CD4-positive, alpha-beta T cell treated with Interleukin-17A for 4 hours (primary cell): ENCODE measurements around the gene ADM2.

Experiments
- DNase-seq: peaks from one replicate; pipeline ENCODE4 v3.0.0-alpha.2; 2020; ENCODE audit warnings: mixed read lengths

Gene ADM2

DNA sequence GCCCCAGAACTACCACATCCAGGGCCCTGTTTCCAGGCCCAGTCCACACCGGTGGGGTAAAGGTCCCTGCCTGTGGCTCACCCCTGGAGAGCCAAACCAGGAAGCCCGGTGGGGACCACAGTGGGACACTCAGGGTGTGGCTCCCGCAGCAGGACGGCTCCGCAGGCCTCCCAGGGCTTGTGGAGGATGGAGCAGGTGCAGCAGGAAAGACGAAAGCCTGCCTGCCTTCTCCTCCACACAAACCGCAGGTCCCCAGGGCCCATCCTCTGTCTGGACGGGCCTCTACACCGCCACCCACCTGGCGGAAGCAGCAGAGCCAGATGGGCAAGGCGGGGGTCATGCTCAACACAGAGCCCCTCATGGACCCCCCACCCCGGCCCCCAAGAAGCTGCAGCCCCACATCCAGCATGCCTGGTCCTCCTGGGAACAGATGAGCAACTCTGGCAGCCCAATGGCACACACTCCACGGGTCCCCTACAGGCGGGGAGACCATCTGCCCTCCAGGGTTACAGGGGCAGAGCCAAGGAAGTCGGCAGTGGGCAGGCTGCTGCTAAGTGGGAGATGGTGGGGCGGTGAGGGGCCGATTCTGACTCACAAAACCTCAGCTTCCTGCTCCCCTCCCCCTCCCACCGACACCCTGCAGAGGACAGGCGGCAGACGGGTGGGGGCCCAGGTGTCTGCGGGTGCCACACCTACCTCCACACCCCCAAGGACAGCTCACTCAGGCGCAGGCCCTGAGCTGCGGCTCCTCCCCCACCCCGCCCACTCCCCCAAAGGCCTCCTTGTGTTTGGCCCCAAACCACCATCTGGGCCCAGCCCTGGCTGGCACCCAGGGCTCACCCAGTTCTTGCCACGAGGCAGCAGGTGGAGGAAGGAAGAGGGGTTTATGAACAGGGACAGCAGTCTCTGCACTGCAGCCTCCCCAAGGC lies 11.7 kb upstream of the ADM2 start:
- peak; percentile 100 for DNase-seq

DNA sequence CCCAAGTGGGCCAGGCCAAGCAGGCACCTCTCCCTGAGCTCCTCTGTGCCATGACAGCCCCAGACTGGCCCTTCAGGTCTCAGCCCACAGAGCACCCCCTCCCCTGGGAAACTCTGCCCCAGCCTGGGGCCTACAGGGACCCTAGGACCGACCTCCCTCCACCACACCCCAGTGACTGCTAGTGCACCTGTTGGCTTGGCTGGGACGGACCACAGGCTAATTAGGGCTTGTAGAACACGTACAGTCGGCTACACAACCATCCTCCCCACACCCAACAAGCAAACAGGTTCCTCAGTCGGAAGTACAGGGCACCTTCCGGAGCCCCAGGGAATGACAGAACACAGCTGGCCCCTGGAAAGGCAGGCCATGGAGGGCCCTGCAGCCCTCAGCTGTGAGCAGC lies 10.9 kb upstream of the ADM2 start:
- no peak for DNase-seq

DNA sequence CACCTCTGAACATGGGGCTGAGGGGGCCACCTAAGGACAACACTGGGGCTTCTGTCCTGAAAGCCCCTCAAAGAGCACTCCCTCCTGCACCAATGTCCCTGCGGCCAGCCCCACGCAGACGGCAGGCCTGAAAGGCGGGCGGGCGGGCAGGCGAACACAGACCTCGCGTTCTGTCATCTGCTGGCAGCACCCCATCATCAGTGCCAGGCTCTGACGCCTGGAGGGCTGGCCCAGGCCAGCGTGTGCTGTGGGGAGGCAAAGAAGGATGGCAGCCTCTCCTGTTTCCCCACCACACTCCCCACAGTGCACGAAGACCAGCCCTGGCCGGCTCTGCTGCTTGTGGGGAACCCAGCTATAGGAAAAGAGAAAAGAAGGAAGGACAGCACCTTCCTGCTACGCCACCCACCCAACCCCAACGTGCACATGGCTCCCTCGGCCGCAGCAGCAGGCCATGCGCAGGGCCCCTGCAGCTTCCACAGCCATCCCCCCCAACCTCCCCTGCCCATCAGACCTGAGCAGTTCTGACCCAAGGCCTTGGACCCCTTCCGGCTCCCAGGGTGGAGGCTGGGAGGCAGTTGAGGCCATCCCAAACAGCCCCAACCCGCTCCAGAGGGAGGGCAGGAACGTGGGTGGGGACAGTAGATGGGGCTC lies 10.0 kb upstream of the ADM2 start:
- DNase-seq, result no peak

DNA sequence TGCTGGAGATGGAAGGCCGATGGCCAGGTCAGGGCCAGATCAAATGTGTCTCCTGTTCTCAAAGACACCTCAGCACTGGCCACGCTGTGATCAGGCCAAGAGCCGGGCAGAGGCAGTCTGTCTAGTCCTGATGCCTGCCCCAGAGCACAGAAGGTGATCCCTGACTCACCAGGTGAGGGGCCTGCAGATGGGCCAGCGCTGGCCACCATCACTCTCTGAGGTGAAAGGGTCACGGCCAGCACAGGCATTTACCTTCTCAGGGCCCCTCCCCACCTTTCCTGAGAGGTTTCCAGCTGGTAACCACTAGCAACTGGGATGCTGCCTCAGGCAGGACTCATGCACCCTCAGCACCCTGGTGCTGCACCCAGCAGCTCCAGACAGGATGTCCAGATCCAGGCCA lies 9.4 kb upstream of the ADM2 start:
- DNase-seq, result no peak

DNA sequence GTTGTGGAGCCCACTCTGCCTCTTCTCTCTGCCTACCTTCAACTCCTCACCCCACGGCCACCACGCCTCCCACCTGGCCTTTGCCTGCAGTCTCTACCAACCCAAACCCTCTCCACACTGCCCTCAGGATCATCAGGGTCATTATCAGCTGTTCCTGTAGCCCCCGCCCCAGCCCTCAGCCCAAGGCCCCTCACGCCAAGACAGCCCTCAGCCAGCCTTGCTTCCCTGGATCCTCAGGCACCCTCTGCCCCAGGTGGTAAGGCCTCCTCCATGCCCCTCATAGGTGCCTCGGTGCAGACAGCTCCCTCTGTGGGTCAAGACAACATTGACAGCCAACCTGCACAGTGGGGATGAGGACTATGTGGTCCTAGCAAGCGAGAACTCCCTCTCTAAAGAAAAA lies 8.3 kb upstream of the ADM2 start:
- DNase-seq, result peak; percentile 65

DNA sequence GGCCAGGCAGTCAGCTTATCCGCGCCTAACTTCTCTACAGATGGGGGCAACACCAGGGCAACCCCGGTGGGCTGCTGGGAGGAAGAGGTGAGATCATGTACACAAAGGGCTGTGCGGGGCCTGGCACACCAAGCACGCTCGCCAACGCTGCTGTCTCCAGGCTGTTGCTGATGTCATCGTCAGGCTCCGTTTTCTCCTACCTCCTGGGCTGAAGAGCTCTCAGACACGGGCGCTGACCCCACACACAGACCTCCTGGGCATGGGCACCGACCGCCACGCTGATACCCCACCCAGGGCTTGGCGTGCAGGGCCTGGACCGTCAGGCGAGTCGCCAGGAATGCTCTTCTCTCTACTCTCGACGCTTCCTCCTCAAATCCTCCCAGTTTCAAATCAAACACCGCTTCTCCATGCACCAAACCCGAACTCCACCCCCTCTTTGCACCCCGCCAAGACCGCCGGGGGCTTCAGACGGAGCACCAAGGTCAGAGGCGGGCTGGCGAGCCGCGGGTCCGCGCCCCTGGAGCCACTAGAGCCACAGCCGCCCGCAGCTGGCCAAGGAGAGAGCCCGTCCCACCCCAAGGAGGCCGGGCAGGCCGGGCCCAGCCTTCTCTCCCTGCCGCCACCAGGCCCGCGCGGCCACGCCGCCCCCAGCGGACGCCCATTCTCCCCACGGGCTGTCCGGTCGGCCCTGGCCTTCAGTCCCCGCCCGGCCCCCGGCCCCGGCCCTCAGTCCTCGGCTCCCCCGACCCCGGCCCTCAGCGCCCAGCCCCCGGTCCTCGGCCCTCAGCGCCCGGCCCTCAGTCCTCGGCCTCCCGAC lies 7.3 kb upstream of the ADM2 start:
- DNase-seq, result peak; percentile 54

DNA sequence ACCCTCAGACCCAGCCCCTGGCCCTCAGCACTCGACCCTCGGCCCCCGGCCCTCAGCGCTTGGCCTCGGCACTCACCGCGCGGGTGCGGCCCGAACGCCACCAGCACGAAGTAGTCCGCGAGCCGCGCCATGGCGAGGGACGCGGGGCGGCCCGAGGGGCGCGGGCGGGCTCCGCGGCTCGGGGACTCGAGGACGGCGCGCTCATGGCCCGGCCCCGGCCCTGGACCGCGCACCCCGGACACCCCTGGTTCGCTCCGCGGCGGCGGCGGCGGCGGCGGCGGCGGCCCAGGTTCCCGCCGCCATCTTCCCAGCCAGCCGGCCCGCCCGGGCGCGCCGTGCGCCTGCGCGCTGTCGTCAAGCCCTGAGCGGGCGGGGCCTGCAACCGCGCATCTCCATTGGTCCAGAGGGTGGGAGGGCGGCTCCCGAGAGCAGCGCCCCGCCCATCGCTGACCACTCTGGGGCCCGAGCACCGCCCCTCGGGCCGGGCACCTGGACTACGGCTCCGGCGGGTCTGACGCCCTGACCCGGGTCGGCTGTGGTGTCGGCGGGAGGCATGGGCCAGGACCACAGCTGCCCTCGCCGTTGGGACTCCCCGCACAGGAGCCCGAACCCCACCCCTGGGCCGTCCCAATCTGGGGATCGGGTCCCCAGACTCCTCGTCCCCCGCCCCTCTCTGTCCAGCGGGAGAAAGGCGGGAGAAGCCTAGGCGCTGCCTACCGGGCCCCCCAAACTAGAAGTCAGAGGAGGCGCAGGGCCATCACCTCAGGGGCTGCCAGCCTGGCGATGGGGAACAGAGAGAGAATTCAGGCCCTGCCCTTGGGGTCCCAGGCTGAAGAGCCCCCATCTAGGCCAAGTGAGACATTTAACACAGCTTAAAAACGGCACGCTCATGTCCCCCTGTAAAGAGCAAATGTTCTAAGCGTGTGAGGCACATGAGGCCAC lies 6.4 kb upstream of the ADM2 start, which contains the start of gene SBF1:
Gene SBF1 (minus strand): TSS at position 326 of the 942 bp plus-strand sequence. CDS start 195 bp downstream, at position 131.
- peak; percentile 91 for DNase-seq

DNA sequence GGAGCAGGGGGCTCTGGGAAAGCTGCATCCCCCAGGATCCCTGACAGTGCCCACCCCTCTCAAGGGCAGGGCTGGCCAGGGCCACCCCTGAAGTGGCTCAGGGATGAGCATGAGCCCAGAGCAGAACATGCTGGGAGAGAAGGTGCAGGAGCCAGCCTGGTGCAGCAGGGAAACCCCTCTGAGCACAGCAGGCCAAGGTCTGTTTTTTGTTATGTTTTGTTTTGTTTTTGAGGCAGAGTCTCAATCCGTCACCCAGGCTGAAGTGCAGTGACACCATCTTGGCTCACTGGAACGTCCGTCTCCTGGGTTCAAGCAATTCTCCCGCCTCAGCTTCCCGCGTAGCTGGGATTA lies 5.7 kb upstream of the ADM2 start:
- no peak for DNase-seq

DNA sequence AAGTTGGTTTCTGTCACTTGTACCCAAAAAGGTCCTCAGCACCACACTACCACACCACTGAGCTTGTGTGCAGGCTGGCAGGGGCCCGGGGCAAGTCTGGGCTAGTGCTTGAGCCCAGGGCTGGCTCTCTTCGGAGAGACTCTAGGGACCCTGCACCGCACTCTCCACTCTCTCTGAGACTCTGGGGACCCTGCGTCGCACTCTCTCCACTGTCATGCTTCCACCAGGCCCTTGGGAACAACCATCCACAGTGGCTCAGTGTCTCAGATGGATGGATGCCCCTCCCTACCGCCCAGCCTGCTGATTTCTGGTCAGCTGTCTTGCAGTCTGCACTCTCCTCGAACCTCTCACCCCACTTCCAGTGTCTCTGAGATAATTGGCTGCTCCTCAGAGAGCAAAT lies 4.5 kb upstream of the ADM2 start:
- no peak for DNase-seq

DNA sequence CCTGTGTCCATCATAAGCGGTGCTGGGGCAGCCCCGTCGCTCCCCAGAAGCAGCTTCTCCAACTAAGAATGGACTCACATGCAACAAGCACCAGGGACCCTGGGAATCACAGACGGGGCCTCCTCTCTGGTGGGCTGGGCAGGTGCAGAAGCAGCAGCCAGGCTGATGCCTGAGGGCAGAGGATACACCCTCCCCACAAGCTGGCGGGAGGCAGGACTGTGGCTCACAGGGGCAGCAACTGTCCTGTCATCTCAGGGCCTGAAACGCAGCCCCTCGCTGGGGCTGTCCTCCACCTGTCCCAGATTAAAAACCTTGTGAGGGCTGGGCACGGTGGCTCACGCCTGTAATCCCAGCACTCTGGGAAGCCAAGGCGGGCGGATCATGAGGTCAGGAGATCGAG lies 3.4 kb upstream of the ADM2 start:
- no peak for DNase-seq

DNA sequence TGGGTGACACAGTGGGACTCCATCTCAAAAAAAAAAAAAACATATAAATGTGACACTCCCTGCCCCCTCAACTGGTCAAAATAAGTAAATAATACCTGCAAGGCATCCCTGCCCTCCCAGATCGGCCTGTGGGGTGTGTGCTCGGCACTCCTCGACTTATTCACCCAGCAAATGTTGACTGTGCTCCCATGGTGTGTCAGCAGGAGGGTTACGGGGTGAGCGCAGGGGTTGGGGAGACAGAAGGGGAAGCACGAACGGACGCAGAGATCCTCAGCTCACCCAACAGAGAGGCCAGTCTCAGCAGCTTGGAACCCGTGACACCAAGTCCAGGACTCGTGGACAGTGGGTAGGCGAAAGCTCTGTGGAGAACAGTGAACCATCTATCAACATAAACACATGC lies 1.6 kb upstream of the ADM2 start:
- DNase-seq, result no peak

DNA sequence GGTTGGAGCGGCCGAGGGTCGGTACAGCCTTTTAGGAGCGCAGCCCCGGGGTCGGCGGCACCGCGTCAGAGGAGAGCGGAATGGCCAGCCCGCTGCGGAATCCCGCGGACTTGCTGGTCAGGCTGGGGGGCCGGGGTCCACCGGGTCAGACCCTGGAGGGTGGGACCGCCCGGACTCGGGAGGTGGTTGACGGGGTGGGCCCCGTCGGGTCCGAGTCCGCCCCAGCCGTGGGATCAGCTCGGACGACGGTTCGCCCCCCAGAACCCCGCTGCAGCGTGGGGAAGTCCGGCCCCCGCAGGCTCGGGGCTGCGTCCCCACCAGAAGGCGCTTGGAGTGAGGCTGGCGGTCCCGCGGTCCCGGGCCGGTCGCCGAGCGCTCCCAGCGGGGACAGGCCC lies 301 bp upstream of the ADM2 start:
- no peak for DNase-seq

DNA sequence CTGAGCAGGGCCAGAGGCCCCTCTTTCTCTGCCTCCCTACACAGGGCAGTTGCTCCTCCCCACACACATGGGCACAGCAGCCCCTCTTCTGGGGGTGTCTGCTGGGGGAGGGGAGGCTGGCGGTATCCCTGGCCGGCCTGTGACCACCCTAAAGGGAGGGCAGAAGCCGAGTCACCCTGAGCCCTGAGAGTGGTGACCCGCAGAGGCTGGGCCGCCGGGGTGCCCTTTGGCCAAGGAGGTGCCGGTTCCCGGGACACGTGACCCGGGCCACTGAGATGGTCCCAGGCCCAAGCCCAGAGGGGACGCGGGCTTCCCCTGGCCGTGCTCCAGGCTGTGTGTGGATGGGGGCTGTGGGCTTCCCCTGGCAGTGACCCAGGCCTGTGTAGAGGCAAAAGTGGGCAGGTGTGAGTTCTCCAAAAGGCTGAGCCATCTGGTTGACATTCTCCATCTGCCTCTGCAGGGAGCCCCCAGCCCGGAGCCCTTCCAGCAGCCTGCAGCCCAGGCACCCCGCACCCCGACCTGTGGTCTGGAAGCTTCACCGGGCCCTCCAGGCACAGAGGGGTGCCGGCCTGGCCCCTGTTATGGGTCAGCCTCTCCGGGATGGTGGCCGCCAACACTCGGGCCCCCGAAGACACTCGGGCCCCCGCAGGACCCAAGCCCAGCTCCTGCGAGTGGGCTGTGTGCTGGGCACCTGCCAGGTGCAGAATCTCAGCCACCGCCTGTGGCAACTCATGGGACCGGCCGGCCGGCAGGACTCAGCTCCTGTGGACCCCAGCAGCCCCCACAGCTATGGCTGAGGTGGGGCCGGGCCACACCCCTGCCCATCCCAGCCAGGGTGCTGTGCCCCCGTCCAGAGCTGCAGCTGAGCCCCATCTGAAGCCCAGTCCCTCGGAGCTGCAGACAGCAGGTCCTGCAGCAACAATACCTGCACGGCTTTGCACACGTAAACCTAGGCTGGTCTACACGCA lies 1.0 kb downstream of the ADM2 start:
- DNase-seq, result no peak

DNA sequence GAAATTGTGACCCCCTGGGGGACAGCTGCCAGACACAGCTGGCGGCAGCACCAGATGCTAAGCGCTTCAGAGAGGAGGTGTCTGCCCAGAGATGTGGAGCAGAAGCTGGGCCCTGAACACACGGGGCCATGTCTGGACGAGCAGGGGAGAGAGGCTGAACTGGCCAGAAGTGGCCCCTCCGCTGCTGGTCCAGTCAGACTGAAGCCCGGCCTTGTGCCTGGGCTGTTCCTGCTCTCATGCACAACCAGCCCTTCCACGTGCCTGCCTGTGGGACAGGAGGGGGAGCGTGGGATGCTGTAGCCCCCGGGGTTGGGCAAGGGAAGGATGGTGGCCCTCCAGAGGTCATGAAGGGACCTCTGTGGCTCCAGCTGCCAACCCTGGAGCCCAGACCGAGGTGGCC lies 1.8 kb downstream of the ADM2 start:
- DNase-seq, result no peak

DNA sequence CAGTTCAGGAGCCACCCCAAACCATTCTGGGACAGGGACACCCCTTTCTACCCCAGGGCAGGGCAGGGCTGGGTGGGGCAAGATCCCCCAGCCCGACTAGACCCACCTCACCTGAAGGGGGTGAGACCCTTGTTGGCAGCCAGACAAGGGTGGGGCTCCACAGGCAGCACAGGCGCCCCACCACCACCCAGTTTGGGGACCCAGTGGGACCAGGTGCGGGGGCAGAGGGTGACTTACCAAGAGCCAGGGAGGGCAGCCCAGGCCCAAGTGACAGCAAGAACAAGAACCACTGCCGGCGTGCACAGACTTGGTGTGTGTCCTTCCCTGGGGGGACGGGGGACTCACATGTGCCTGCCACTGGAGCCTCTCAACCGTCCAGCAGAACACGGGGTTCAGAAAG lies 2.2 kb downstream of the ADM2 start:
- no peak for DNase-seq

DNA sequence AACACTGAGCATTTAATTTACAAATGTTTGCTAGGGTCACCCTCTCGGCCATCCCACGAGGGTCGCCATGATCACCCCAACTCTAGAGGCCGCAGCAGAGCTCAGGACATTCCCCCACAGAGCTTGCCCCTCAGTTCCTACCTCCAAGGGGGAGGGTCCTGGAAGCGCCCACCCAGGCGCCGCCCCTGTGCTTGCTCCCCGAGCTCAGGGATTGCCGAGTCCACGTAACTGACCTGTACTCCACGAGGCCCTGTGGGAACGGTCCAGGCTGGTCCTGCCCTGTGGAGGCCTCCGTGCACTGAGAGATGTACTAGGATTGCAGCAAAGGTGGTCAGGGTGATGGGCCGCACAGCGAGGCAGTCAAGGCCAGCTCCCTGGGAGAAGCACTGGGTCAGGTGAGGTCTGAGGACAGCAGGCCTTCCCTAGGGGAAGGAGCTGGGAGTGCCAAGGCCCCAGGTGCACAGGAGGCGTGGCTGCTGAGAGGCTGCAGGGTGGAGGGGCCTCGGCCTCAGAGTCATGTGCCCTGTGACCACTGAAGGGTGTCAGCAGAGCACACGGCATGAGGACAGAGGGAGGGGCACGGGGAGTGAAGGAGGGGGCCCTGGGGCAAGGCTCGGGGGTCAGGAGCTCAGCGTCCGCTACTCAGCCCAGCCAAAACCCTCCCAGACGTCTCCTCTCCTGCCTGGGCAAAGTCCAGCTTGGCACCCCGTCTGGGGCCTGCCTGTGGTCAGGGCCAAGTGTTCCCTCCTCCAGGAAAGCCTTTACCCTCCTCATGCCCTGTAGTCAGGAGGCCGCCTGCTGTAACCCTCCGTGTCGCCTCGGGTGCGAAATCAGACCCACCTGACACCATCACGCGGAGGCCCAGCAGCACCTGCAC lies 2.9 kb downstream of the ADM2 start:
- no peak for DNase-seq

DNA sequence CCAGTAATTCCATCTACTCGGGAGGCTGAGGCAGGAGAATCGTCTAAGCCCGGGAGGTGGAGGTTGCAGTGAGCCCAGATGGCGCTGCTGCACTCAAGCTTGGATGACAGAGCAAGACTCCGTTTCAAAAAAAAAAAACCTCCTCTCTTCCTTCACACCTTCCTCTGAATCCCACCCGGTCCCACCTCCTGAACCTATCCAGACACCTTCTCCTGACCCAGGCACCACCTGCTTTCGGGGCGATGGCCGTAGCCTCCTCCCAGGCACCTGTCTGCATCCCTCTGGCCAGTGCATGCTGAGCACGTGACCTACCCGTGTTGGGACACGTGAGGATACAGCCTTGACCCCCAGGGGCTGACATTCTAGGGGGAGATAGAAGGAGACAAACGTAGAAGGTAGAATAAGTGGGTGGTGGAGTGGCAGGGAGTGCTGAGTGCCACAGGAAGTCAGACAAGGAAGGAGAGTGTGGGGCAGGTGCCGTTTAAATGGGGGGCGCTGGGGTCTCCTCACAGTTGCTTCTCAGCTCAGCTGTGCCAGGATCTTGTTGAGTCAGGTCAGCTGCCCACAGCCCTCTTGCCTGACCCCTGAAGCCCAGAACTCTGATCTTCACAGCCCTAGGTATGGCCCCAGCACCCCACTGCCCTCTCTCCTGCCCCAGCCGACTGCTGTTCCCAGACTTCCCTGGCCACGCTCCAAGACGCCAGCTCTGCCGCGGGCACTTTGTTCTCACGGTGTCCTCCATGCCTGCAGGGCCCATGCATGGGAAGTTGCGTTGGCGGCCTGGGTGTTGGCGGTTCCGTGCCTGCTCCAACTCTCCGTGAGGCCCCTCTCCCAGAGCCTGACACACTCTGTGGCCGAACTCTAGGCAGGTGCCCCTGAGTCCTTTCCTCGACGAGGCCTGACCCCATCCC lies 4.1 kb downstream of the ADM2 start:
- no peak for DNase-seq

DNA sequence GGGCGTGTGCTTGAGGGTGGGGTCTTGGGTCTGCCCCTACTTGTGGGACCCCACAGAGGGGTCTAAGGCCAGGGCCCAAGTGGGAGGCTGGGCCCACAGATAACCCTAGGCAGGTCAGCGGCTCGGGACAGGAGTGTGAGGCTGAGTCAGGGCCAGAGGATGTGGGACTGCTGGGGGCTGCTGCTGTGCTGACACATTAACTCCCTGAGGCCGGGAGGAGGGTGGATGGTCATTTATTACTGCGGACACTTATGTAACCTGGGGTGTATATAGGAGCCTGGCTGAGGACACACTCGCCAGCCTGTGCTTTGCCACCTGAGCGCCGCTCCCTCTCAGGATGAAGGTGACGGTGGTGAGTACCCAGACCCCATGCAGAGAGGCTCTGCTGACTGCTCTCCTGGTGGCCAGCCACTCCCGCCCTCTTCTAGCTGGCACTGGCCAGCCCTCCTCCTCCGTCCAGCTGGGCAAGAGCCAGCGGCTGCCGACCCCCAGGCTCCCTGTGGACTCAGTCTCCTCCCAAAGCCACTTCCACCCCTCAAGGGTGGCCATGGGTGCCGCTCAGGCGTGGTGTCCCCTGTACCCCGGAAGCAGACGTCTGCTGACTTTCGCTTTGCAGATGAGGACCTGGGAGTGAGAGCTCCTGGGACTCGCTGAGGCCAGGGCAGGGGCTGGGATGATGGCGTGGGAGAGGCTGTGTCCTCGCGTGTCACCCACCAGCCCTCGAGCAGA lies 5.4 kb downstream of the ADM2 start, which contains the start of gene MIOX:
Gene MIOX (plus strand): TSS at position 299 of the 729 bp plus-strand sequence. CDS start 39 bp downstream, at position 338.
- no peak for DNase-seq
